PC-3 (cell line): ENCODE results near the gene AMPD3. TPM values are rescaled to one million over a fixed set of nuclear protein-coding genes. Genes with fewer than 3 reads are reported as not detected.

Source experiments
- ATAC-seq: fragments of 200-7000 bp; cut with Tn5 transposase; 2 replicates; pipeline ENCODE4 v1.9.1; 2020; ENCODE audit warnings: mild to moderate bottlenecking, moderate library complexity
- BruUV-seq: library from RNA; stranded (reverse); fragments of 400-500 nt; replicated peaks from 2 replicates; lab custom pipeline; 2021; lab: Mats Ljungman, UMichigan
- CTCF ChIA-PET: fragments of 300-600 bp; sonication (Branson Sonifier 250); formaldehyde crosslinking; loops from one replicate; lab custom pipeline; 2022; ENCODE audit warnings: antibody characterized with exemption; lab: Charles Lee
- POLR2A ChIA-PET: fragments of 300-600 bp; sonication (Branson Sonifier 250); formaldehyde crosslinking; loops from one replicate; lab custom pipeline; 2022; ENCODE audit warnings: antibody characterized with exemption; ENCODE audit not compliant: unreplicated experiment; lab: Charles Lee
- DNase-seq: peaks from one replicate; pipeline ENCODE4 v3.0.0-alpha.2; 2015
- H2AFZ ChIP-seq: fragments of 300-600 bp; sonication (generic); 2 replicates; pipeline ENCODE4 v1.6.0; 2016; ENCODE audit warnings: antibody characterized with exemption, low read length
- H3F3A ChIP-seq: fragments of 300-600 bp; sonication (generic); one replicate; pipeline ENCODE4 v1.6.0; 2017; ENCODE audit warnings: antibody characterized with exemption, low read length, control low read depth, mild to moderate bottlenecking; ENCODE audit not compliant: unreplicated experiment
- H3K27ac ChIP-seq: fragments of 300-600 bp; sonication (generic); 2 replicates; pipeline ENCODE4 v1.5.1; 2016; ENCODE audit warnings: mild to moderate bottlenecking, low read length
- H3K27me3 ChIP-seq: fragments of 300-600 bp; sonication (generic); 2 replicates; pipeline ENCODE4 v1.6.1; 2016; ENCODE audit warnings: low read length, mixed read lengths
- H3K36me3 ChIP-seq: fragments of 300-600 bp; sonication (generic); 2 replicates; pipeline ENCODE4 v1.6.1; 2016; ENCODE audit warnings: low read depth, mixed run types, low read length, mixed read lengths
- H3K4me1 ChIP-seq: fragments of 300-600 bp; sonication (generic); 2 replicates; pipeline ENCODE4 v1.5.1; 2016; ENCODE audit warnings: low read length; ENCODE audit not compliant: insufficient read depth
- H3K4me2 ChIP-seq: fragments of 300-600 bp; sonication (generic); 2 replicates; pipeline ENCODE4 v1.6.0; 2016; ENCODE audit warnings: low read length
- H3K4me3 ChIP-seq: fragments of 300-600 bp; sonication (generic); 2 replicates; pipeline ENCODE4 v1.5.1; 2016; ENCODE audit warnings: mild to moderate bottlenecking, low read length, mixed read lengths
- H3K79me2 ChIP-seq: fragments of 300-600 bp; sonication (generic); 2 replicates; pipeline ENCODE4 v1.6.1; 2017; ENCODE audit warnings: low read length, mixed read lengths
- H3K9ac ChIP-seq: fragments of 300-600 bp; sonication (generic); 2 replicates; pipeline ENCODE4 v1.6.0; 2016; ENCODE audit warnings: mild to moderate bottlenecking, low read length
- H3K9me2 ChIP-seq: fragments of 300-600 bp; sonication (generic); replicated peaks from 2 replicates; pipeline ENCODE4 v1.6.1; 2016; ENCODE audit warnings: mixed run types, low read length, mixed read lengths
- H3K9me3 ChIP-seq: fragments of 300-600 bp; sonication (generic); 2 replicates; pipeline ENCODE4 v1.6.1; 2016; ENCODE audit warnings: low read length, mixed read lengths
- H4K20me1 ChIP-seq: fragments of 300-600 bp; sonication (generic); 2 replicates; pipeline ENCODE4 v1.6.1; 2016; ENCODE audit warnings: low read length, mixed read lengths
- EZH2 ChIP-seq: fragments of 300-600 bp; sonication (generic); IDR thresholded peaks from one replicate; pipeline ENCODE4 v1.6.1; 2017; ENCODE audit warnings: antibody characterized with exemption, mild to moderate bottlenecking, low read length; ENCODE audit not compliant: unreplicated experiment
- EZH2phosphoT487 ChIP-seq: fragments of 300-600 bp; sonication (generic); IDR thresholded peaks from 2 replicates; pipeline ENCODE4 v1.6.1; 2018; ENCODE audit warnings: mild to moderate bottlenecking, antibody characterized with exemption, low read length, borderline replicate concordance
- intact Hi-C: fragments of 100-400 bp; cut with micrococcal nuclease; formaldehyde crosslinking; loops from 2 replicates; pipeline ENCODE4 v1.9.0; 2023
- total RNA-seq: library from RNA; depleted of rRNA; stranded (reverse); fragments of >200 nt; gene quantifications from 2 replicates; pipeline ENCODE4 v1.2.3, GENCODE V29; 2014
- TF ChIP-seq, protein P1 (sequence below): fragments of 300-600 bp; sonication (generic); conservative IDR thresholded peaks from 2 replicates; pipeline ENCODE4 v1.5.1; 2017; ENCODE audit warnings: antibody characterized with exemption, low read depth, mild to moderate bottlenecking, low read length

Gene AMPD3
- total RNA-seq, 1 experiment from 2014 or later: 11.8 TPM

DNA sequence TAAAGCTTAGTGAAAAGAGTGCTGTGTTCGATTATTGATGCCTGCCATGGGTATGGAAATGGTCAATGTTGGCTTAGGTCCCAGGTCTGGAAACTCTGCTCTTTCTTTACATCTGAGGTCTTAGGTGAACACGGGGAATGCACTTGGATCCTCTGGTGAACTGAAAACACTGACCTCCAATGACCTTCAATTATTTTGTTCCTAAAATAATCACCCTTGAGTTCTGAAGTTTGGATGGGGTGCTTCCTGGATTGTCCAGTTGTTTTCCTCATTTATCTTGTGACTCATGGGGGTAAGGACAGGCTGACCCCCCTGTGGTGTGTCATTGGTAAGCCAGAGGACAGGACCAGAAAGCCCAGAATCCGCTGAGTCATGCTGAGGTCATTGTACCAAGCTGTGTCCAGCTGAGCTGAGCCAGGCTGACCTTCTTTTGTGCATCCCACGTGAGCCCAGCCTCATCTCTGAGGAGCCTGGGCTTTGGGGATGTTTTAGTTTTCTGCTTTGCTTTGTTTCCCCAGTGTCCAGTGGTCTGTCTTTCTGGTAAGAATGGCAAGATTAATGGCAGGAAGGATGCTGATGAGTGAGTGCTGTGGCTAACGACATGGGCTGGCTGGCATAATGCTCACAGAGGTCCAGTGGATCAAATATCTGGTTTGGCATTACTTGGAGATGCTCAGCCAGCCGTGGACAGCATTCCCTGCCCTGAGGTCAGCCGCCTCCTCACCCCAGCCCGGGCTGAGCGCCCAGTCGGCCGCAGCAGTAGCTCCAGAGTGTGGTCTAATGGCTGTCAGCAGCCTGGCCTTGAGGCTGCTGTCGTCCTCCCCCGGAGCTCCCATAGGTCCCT is 35.6 kb downstream of the AMPD3 start:
- ChIA-PET POLR2A (interaction anchor here (0.5 to 1.0 kb wide), 2 partner anchors 35 to 537 kb away, joined by 3 to 8 read pairs; partner anchors contain the start of gene AMPD3), CTCF (interaction anchor here (0.6 to 1.1 kb wide), 3 partner anchors 36 to 77 kb away, joined by 3 to 6 read pairs (median 3); partner anchors contain the start of genes AMPD3 and RNF141)
- no peaks in the 10 kb centered on the region; the same call in 1 of the 2 replicates for H3K36me3 ChIP-seq
- H3F3A ChIP-seq: no peaks in the 10 kb centered on the region
- H3K4me2 ChIP-seq: peak overlapping the region; percentile 46
- H3K9me2 ChIP-seq: no peaks in the 10 kb centered on the region
- H2AFZ ChIP-seq: no peak overlapping the region
- TF ChIP-seq, protein P1, sequence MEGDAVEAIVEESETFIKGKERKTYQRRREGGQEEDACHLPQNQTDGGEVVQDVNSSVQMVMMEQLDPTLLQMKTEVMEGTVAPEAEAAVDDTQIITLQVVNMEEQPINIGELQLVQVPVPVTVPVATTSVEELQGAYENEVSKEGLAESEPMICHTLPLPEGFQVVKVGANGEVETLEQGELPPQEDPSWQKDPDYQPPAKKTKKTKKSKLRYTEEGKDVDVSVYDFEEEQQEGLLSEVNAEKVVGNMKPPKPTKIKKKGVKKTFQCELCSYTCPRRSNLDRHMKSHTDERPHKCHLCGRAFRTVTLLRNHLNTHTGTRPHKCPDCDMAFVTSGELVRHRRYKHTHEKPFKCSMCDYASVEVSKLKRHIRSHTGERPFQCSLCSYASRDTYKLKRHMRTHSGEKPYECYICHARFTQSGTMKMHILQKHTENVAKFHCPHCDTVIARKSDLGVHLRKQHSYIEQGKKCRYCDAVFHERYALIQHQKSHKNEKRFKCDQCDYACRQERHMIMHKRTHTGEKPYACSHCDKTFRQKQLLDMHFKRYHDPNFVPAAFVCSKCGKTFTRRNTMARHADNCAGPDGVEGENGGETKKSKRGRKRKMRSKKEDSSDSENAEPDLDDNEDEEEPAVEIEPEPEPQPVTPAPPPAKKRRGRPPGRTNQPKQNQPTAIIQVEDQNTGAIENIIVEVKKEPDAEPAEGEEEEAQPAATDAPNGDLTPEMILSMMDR: no peak
- TF ChIP-seq EZH2phosphoT487 (no peak), EZH2 (no peak)
- TSS peak; percentile 35 for BruUV-seq
- DNase-seq (peak; percentile 97), ATAC-seq (peak; percentile 82)
- no peaks in the 10 kb centered on the region for H3K27me3 ChIP-seq
- no peaks in the 10 kb centered on the region for H4K20me1 ChIP-seq
- intact Hi-C loops: loop anchor here (1.0 kb wide), 1 partner anchor 35 kb away; the partner anchor contains the start of gene AMPD3
- H3K79me2 ChIP-seq: 0 out of 2 replicates have a peak, but pooled peaks cover 9% of the 10 kb centered on the region
- H3K27ac ChIP-seq: peak overlapping the region; percentile 79
- peak overlapping the region; percentile 10; the same call in 1 of the 2 replicates for H3K9ac ChIP-seq
- H3K4me3 ChIP-seq: no peak overlapping the region
- H3K4me1 ChIP-seq: peaks cover 43% of the 10 kb centered on the region
- H3K9me3 ChIP-seq: no peaks in the 10 kb centered on the region

DNA sequence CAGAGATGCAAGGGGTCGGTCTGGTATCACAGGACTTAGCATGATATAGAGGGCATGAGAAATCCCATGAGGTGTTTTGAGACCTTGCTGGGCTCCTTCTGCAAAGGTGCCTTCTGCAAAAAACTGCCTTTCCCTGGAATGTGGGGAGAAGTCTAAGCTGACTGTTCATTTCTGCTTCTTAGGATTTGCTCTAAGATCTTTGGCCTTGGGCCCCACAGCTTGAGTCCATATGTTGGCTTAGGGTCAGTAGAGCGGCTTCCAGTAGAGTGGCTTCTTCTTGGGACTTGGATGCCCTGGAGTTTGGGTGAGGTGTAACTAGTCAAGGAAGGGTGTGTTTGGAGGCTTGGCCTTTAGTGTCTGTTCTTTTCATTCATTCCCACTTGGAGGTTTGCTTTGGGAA is 37.0 kb downstream of the AMPD3 start:
- DNase-seq (no peak), ATAC-seq (no peak)
- no TSS peak for BruUV-seq
- POLR2A ChIA-PET: no interaction called here
- no peak overlapping the region for H3K4me3 ChIP-seq
- H3K79me2 ChIP-seq: 0 out of 2 replicates have a peak, but pooled peaks cover 9% of the 10 kb centered on the region
- H3K4me2 ChIP-seq: no peak overlapping the region
- no peaks in the 10 kb centered on the region for H3K9me2 ChIP-seq
- no peaks in the 10 kb centered on the region for H3F3A ChIP-seq
- no peak overlapping the region for H2AFZ ChIP-seq
- no peak overlapping the region for H3K9ac ChIP-seq
- H4K20me1 ChIP-seq: no peaks in the 10 kb centered on the region
- no peak for TF ChIP-seq EZH2
- TF ChIP-seq, protein P1: no peak
- no peak for TF ChIP-seq EZH2phosphoT487
- H3K36me3 ChIP-seq: no peaks in the 10 kb centered on the region; the same call in 1 of the 2 replicates
- no peaks in the 10 kb centered on the region for H3K9me3 ChIP-seq
- intact Hi-C loops: no loop called here
- CTCF ChIA-PET: no interaction called here
- H3K27me3 ChIP-seq: no peaks in the 10 kb centered on the region
- no peak overlapping the region for H3K27ac ChIP-seq
- peaks cover 43% of the 10 kb centered on the region for H3K4me1 ChIP-seq
